GM21515 (cell line): ENCODE measurements around the gene ATP6V1F.

Experiments used
- ATAC-seq: cut with Tn5 transposase; IDR thresholded peaks from one replicate; pipeline ENCODE4 v1.9.1; 2021; ENCODE audit not compliant: unreplicated experiment

ATP6V1F gene

GRCh38 chr7:128867842-128868623 lies 5.4 kb downstream of the ATP6V1F start:
- ATAC-seq: no peak

GRCh38 chr7:128868624-128869137 lies 6.0 kb downstream of the ATP6V1F start:
- no peak for ATAC-seq

GRCh38 chr7:128869138-128869943 lies 6.7 kb downstream of the ATP6V1F start:
- no peak for ATAC-seq

- ATAC-seq: no peak
These were observed 7.3 kb downstream of the ATP6V1F start for GRCh38 chr7:128869944-128870285.

GRCh38 chr7:128871050-128871449 lies 8.4 kb downstream of the ATP6V1F start:
- no peak for ATAC-seq

GRCh38 chr7:128872394-128872824 lies 9.8 kb downstream of the ATP6V1F start:
- ATAC-seq: no peak

GRCh38 chr7:128873234-128873633 lies 10.6 kb downstream of the ATP6V1F start:
- no peak for ATAC-seq

- ATAC-seq: no peak
These were observed 11.7 kb downstream of the ATP6V1F start for GRCh38 chr7:128874140-128875031.

GRCh38 chr7:128875523-128875948 lies 12.9 kb downstream of the ATP6V1F start:
- ATAC-seq: no peak

- ATAC-seq: no peak
These were observed 13.5 kb downstream of the ATP6V1F start for GRCh38 chr7:128876127-128876526.

GRCh38 chr7:128876586-128876977 lies 13.9 kb downstream of the ATP6V1F start:
- ATAC-seq: no peak

GRCh38 chr7:128876978-128877755 lies 14.5 kb downstream of the ATP6V1F start:
- ATAC-seq: no peak

- no peak for ATAC-seq
These were observed 15.1 kb downstream of the ATP6V1F start for GRCh38 chr7:128877756-128878120.

GRCh38 chr7:128878226-128879105 lies 15.8 kb downstream of the ATP6V1F start:
- no peak for ATAC-seq

- no peak for ATAC-seq
These were observed 16.8 kb downstream of the ATP6V1F start for GRCh38 chr7:128879461-128879938.

- ATAC-seq: no peak
These were observed 17.5 kb downstream of the ATP6V1F start for GRCh38 chr7:128879939-128880746.

- no peak for ATAC-seq
These were observed 18.3 kb downstream of the ATP6V1F start for GRCh38 chr7:128880791-128881457.
